Small intestine (tissue), 7 donors: ENCODE data around the gene EHMT2. TPM values are rescaled to one million over a fixed set of nuclear protein-coding genes. Genes with fewer than 3 reads are reported as not detected.

Experiments used
- DNase-seq, 2 donors: peaks; one replicate each; pipeline versions ENCODE4 v3.0.0 to v3.0.0-alpha.2; 2013
- FAIRE-seq: peaks from 2 replicates; lab custom pipeline; 2012; peaks lifted over from hg19 to GRCh38; lab: Jason Lieb, UNC
- H3K27ac ChIP-seq, 3 donors: one replicate each; pipeline ENCODE4 v1.5.1; 2013; ENCODE audit warnings: low read length in 2 of 3, mild to moderate bottlenecking in 2 of 3, control low read depth in 1 of 3, inconsistent platforms in 1 of 3, low read depth in 1 of 3, moderate library complexity in 1 of 3
- H3K27me3 ChIP-seq, 3 donors: one replicate each; pipeline ENCODE4 v1.6.1; 2013; ENCODE audit warnings: low read length in 3 of 3, inconsistent platforms in 1 of 3; ENCODE audit not compliant: control insufficient read depth in 3 of 3, insufficient read depth in 3 of 3
- H3K36me3 ChIP-seq, 3 donors: one replicate each; pipeline ENCODE4 v1.6.1; 2013; ENCODE audit warnings: low read length in 3 of 3, inconsistent platforms in 1 of 3, low read depth in 1 of 3, mild to moderate bottlenecking in 1 of 3, moderate library complexity in 1 of 3; ENCODE audit not compliant: control insufficient read depth in 3 of 3, insufficient read depth in 2 of 3
- H3K4me1 ChIP-seq, 3 donors: one replicate each; pipeline ENCODE4 v1.6.1; 2013; ENCODE audit warnings: low read length in 2 of 3, inconsistent platforms in 1 of 3, low read depth in 1 of 3, mild to moderate bottlenecking in 1 of 3, moderate library complexity in 1 of 3; ENCODE audit not compliant: control insufficient read depth in 3 of 3, insufficient read depth in 2 of 3
- H3K4me3 ChIP-seq, 3 donors: one replicate each; pipeline ENCODE4 v1.5.1; 2013; ENCODE audit warnings: low read length in 3 of 3, control low read depth in 1 of 3, inconsistent platforms in 1 of 3, low read depth in 1 of 3, mild to moderate bottlenecking in 1 of 3, moderate library complexity in 1 of 3
- H3K9me3 ChIP-seq, 2 donors: one replicate each; pipeline ENCODE4 v1.6.1; 2013; ENCODE audit warnings: low read depth in 1 of 2, low read length in 1 of 2; ENCODE audit not compliant: control insufficient read depth in 2 of 2, insufficient read depth in 1 of 2
- WGBS, 3 donors: extraction: QIAGEN DNeasy Blood & Tissue Kit; methylation state at CpG; one replicate each; pipeline ENCODE4 v1.1.7; 2013; 5-methylcytosine and 5-hydroxymethylcytosine counted together
- polyA plus RNA-seq, 4 donors: library from polyadenylated mRNA; stranded (reverse) in 3 of 4; unstranded in 1 of 4; fragments of 200-250 nt in 3 of 4; fragments of 120-200 nt in 1 of 4; gene quantifications; one replicate each; pipeline versions ENCODE4 v1.2.1 to v1.2.3, GENCODE V29; 2013
- donor health status: healthy with polysubstance abuse.
- donor health status: control.
- donor health status: control.
- donor health status: Bipolar disorder and iron deficiency.
- donor health status: healthy.

EHMT2 gene
- polyA plus RNA-seq, 4 donors, result 27.8 to 50.3 (median 37.4) TPM

DNA sequence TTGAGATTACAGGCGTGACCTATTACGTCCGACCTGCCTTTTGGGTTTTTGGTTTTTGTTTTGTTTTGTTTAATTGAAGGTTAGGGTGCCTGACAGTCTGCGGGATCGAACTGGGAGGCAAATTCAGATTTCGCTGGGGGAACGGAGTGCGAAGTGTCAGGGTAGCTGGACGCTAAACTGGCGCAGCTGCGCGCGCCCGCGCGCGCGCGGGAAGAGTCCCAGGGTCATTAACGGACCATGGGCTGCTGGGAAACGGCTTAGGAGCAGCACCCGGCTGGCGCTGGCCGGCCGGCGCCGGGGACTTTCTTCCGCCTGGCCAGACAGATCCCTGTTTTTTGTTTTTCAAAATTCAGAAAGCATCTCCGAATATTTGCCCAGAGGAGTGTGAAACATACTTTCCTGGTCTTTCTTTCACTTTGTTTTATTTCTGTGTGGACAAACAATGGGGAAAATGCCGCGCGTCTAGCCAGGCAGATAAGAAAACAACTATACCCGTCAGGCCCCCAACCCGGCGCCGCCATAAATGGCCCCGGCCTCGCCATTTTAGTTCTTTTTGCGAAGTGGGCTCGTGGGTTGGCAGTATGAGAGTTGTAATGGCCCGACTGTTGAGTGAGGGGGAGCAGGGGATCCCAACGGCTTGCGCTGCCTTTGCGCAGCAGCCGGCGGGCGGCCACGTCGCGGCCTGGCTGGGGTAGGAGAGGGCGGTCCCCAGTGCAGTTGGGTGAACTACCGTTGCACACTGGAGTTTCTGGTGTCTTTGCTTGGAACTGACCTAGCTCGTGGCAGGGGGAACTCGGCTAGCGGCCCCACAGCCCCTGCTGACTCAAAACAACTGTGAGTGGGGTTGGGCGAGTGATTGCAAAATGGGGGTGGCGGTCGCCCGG is 62.9 kb downstream of the EHMT2 start:
- Histone ChIP-seq H3K4me1 (peaks cover 4 to 38% (median 11%) of the 10 kb centered on the region in 3 donors), H3K36me3 (peaks cover 11 to 35% (median 12%) of the 10 kb centered on the region in 3 donors), H3K27ac (peak overlapping the region; percentile 83 to 99 (median 88)), H3K9me3 (no peaks in the 10 kb centered on the region), H3K27me3 (no peaks in the 10 kb centered on the region), H3K4me3 (peak overlapping the region; percentile 81 to 100 (median 96))
- DNase-seq, result peak; percentile 88 to 95
- 0% methylated on average over 59 of the region's 59 CpGs for WGBS, 3 donors
- no peak for FAIRE-seq

DNA sequence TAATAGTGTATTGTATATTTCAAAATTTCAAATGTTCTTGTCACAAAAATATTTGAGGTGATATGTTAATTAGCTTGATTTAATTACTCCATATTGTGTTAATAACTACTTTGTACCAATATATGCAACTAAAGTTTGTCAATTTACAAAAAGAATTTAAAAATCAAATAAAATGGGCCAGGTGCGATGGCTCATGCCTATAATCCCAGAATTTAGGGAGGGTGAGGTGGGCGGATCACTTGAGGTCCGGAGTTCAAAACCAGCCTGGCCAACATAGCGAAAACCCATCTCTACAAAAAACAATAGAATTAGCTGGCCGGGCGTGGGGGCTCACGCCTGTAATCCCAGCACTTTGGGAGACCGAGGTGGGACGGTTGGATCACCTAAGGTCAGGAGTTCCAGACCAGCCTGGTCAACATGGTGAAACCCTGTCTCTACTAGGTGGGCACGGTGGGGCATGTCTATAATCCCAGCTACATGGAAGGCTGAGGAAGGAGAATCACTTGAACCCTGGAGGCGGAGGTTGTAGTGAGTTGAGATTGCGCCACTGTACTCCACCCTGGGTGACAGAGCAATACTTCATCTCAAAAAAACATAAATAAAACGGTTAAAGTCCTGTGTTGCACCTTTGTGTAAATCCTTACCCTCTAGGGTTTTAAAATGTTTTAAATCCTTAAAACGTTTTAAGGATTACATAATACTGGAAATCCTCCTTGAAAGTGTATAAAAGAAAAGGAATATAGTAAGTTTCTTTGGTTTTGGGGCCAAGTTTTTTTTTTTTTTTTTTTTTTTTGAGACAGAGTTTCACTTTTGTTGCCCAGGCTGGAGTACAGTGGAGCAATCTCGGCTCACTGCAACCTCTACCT is 65.9 kb downstream of the EHMT2 start:
- peak overlapping the region in 1 of 3 donors; percentile 77 for H3K4me3 ChIP-seq
- H3K4me1 ChIP-seq, result peaks cover 0 to 24% (median 1%) of the 10 kb centered on the region in 3 donors
- FAIRE-seq, result no peak
- peak overlapping the region in 2 of 3 donors; percentile 49 to 83 for H3K27ac ChIP-seq
- peaks cover 0 to 13% (median 0%) of the 10 kb centered on the region in 3 donors for H3K36me3 ChIP-seq
- DNase-seq, result no peak
- no peaks in the 10 kb centered on the region for H3K9me3 ChIP-seq
- no peaks in the 10 kb centered on the region for H3K27me3 ChIP-seq
- WGBS, 3 donors, result 36 to 70% (median 50%) methylated on average over 15 of the region's 15 CpGs

DNA sequence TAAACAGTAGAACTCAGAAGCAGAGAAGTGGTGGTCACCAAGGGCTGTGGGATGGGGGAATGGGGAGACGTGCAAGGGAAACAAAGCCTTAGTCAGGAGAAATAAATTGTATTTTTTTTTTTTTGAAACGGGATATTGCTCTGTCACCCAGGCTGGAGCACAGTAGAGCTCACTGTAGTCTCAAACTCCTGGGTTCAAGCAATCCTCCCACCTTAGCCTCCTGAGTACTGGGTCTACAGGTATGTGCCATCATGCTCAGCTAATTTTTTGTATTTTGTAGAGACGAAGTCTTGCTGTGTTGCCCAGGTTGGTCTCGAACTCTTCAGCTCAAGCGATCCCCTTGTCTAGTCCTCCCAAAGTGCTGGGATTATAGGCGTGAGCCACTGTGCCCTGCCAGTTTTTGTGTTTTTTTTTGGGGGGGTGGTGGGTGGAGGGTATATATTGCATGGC is 66.6 kb downstream of the EHMT2 start:
- Histone ChIP-seq H3K27me3 (no peaks in the 10 kb centered on the region), H3K4me3 (peak overlapping the region; percentile 69 to 86 (median 77)), H3K36me3 (peaks cover 0 to 7% (median 0%) of the 10 kb centered on the region in 3 donors), H3K9me3 (no peaks in the 10 kb centered on the region), H3K4me1 (peaks cover 0 to 21% (median 0%) of the 10 kb centered on the region in 3 donors), H3K27ac (peak overlapping the region; percentile 54 to 85 (median 83))
- FAIRE-seq (no peak), DNase-seq (peak in 1 of 2 donors; percentile 39)
- 14 to 42% (median 31%) methylated on average over 6 of the region's 6 CpGs for WGBS, 3 donors

Other genes with a start within 250 kb of the EHMT2 start
- 100 to 1,000 TPM; 193 to 381 (median 284) TPM for gene BAG6, start 245.0 kb downstream of the EHMT2 start, polyA plus RNA-seq
- gene APOM, start 241.8 kb downstream of the EHMT2 start, polyA plus RNA-seq, result 10 to 100 TPM in 1 of 4 donors, 1 to 10 TPM in 3; 7.2 to 32.8 (median 8.2) TPM
- gene C6orf47, start 236.9 kb downstream of the EHMT2 start, polyA plus RNA-seq, result 10 to 100 TPM; 17.3 to 29.1 (median 23.2) TPM
- gene GPANK1, start 232.7 kb downstream of the EHMT2 start, polyA plus RNA-seq, result 10 to 100 TPM; 14.8 to 30.2 (median 21.7) TPM
- gene CSNK2B, start 231.6 kb downstream of the EHMT2 start, polyA plus RNA-seq, result 100 to 1,000 TPM; 185 to 231 (median 206) TPM
- gene LY6G5B, start 227.7 kb downstream of the EHMT2 start, polyA plus RNA-seq, result 10 to 100 TPM in 1 of 4 donors, 1 to 10 TPM in 3; 3.8 to 16.5 (median 4.2) TPM
- gene LY6G5C, start 216.6 kb downstream of the EHMT2 start, polyA plus RNA-seq, result 1 to 10 TPM; 2.6 to 3.8 (median 3.1) TPM
- 10 to 100 TPM; 34.6 to 63.8 (median 50.3) TPM for gene ABHD16A, start 194.4 kb downstream of the EHMT2 start, polyA plus RNA-seq
- gene LY6G6F, start 190.8 kb downstream of the EHMT2 start, polyA plus RNA-seq, result under 1 TPM in 1 of 4 donors, not detected in 3; 0.12 TPM
- gene LY6G6D, start 182.3 kb downstream of the EHMT2 start, polyA plus RNA-seq, result under 1 TPM in 1 of 4 donors, not detected in 3; 0.22 TPM
- under 1 TPM in 1 of 4 donors, not detected in 3; 0.18 TPM for gene LY6G6C, start 176.0 kb downstream of the EHMT2 start, polyA plus RNA-seq
- under 1 TPM in 2 of 4 donors, not detected in 2; 0.13 to 0.59 TPM for gene MPIG6B, start 174.3 kb downstream of the EHMT2 start, polyA plus RNA-seq
- 10 to 100 TPM; 64.4 to 89.7 (median 76.1) TPM for gene DDAH2, start 168.4 kb downstream of the EHMT2 start, polyA plus RNA-seq
- gene CLIC1, start 161.2 kb downstream of the EHMT2 start, polyA plus RNA-seq, result 100 to 1,000 TPM; 400 to 576 (median 535) TPM
- gene MSH5, start 157.7 kb downstream of the EHMT2 start, polyA plus RNA-seq, result 10 to 100 TPM in 2 of 4 donors, 1 to 10 TPM in 2; 1.6 to 53.1 (median 9.2) TPM
- gene SAPCD1, start 135.0 kb downstream of the EHMT2 start, polyA plus RNA-seq, result 10 to 100 TPM in 1 of 4 donors, 1 to 10 TPM in 3; 1.4 to 15.5 (median 4.6) TPM
- gene VWA7, start 120.4 kb downstream of the EHMT2 start, polyA plus RNA-seq, result 10 to 100 TPM in 1 of 4 donors, 1 to 10 TPM in 3; 2.9 to 11.9 (median 6.4) TPM
- gene VARS1, start 101.9 kb downstream of the EHMT2 start, polyA plus RNA-seq, result 10 to 100 TPM; 19.9 to 42.4 (median 24.2) TPM
- 10 to 100 TPM; 27.3 to 90.2 (median 39.3) TPM for gene LSM2, start 90.7 kb downstream of the EHMT2 start, polyA plus RNA-seq
- 1 to 10 TPM in 2 of 4 donors, under 1 TPM in 2; 0.27 to 2.6 (median 1.1) TPM for gene HSPA1L, start 82.4 kb downstream of the EHMT2 start, polyA plus RNA-seq
- 10 to 100 TPM in 3 of 4 donors, 1 to 10 TPM in 1; 9.7 to 49.6 (median 25.7) TPM for gene HSPA1A, start 82.2 kb downstream of the EHMT2 start, polyA plus RNA-seq
- gene HSPA1B, start 70.0 kb downstream of the EHMT2 start, polyA plus RNA-seq, result 100 to 1,000 TPM in 1 of 4 donors, 10 to 100 TPM in 3; 16.5 to 130 (median 35.0) TPM
- 100 to 1,000 TPM in 1 of 4 donors, 10 to 100 TPM in 3; 24.8 to 466 (median 37.4) TPM for gene NEU1, start 34.9 kb downstream of the EHMT2 start, polyA plus RNA-seq
- gene SLC44A4, start 18.7 kb downstream of the EHMT2 start, polyA plus RNA-seq, result 100 to 1,000 TPM in 3 of 4 donors, 10 to 100 TPM in 1; 82.3 to 215 (median 130) TPM
- 10 to 100 TPM in 1 of 4 donors, 1 to 10 TPM in 3; 1.6 to 12.5 (median 5.2) TPM for gene ZBTB12, start 4.4 kb upstream of the EHMT2 start, polyA plus RNA-seq
- gene C2, start 30.0 kb upstream of the EHMT2 start, polyA plus RNA-seq, result 10 to 100 TPM in 3 of 4 donors, 1 to 10 TPM in 1; 7.4 to 58.7 (median 21.3) TPM
- gene CFB, start 48.4 kb upstream of the EHMT2 start, polyA plus RNA-seq, result 100 to 1,000 TPM in 1 of 4 donors, 10 to 100 TPM in 3; 38.7 to 141 (median 80.6) TPM
- 10 to 100 TPM; 55.6 to 77.1 (median 59.1) TPM for gene NELFE, start 61.3 kb upstream of the EHMT2 start, polyA plus RNA-seq
- gene SKIC2, start 61.5 kb upstream of the EHMT2 start, polyA plus RNA-seq, result 100 to 1,000 TPM in 2 of 4 donors, 10 to 100 TPM in 2; 51.4 to 171 (median 85.7) TPM
- 10 to 100 TPM; 14.1 to 16.8 (median 16.0) TPM for gene DXO, start 74.4 kb upstream of the EHMT2 start, polyA plus RNA-seq
- 10 to 100 TPM in 3 of 4 donors, 1 to 10 TPM in 1; 4.0 to 64.7 (median 26.1) TPM for gene C4A, start 84.4 kb upstream of the EHMT2 start, polyA plus RNA-seq
- 10 to 100 TPM in 3 of 4 donors, 1 to 10 TPM in 1; 9.6 to 87.6 (median 26.6) TPM for gene C4B, start 117.1 kb upstream of the EHMT2 start, polyA plus RNA-seq
- gene CYP21A2, start 140.7 kb upstream of the EHMT2 start, polyA plus RNA-seq, result 1 to 10 TPM in 2 of 4 donors, under 1 TPM in 2; 0.18 to 3.4 (median 0.98) TPM
- 10 to 100 TPM in 1 of 4 donors, 1 to 10 TPM in 3; 1.8 to 38.7 (median 4.5) TPM for gene TNXB, start 211.6 kb upstream of the EHMT2 start, polyA plus RNA-seq
- 10 to 100 TPM; 15.4 to 89.5 (median 45.8) TPM for gene ATF6B, start 230.5 kb upstream of the EHMT2 start, polyA plus RNA-seq
- 1 to 10 TPM; 4.6 to 9.7 (median 7.5) TPM for gene FKBPL, start 232.6 kb upstream of the EHMT2 start, polyA plus RNA-seq